ENCODE results near the gene MSANTD2.

MSANTD2 gene

GRCh38 chr11:124769806-124770774 lies 30.1 kb downstream of the MSANTD2 start:
- peak; percentile 44 for DNase-seq

DNA sequence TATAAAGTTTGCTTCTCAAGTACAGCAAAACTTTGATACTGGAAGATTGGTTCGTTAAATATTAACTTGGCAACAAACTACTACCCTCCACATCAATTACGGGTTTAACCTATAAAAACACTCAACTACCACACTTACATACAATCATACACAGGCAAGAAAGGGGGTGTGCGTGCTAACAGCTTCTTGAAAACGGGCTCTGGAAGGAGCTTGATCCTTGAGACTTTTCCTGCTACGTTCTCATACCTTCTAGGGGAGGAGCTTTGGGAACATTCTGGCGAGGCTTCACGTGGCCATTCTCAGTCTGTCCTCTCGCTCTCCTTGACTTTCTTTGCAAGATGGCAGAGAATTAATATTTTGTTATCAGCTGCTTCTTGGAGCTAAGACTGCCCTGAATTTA lies 31.3 kb downstream of the MSANTD2 start:
- no peak for DNase-seq

DNA sequence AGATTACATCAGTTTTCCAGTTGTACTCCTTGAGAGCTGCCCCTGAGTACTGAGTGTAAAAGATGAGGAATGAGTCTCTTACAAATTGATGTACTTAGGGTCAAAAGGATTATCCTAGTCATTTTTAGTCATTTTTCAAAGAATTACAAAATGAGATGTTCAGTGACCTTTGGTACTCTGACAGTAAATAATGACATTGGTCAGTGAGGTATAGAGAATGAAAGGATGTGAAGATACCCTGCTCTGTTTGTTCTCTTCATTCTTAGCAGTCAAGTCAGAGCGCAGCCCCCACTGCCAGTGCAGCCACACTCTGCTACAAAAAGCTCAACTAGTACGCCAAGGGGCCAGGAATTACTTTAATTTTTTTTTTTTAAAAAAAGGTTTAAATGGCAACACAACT lies 34.0 kb downstream of the MSANTD2 start:
- DNase-seq = no peak

GRCh38 chr11:124763156-124763947 lies 36.9 kb downstream of the MSANTD2 start:
- peak; percentile 50 for DNase-seq

GRCh38 chr11:124762624-124763155 lies 37.5 kb downstream of the MSANTD2 start:
- DNase-seq = no peak

GRCh38 chr11:124762105-124762623 lies 38.0 kb downstream of the MSANTD2 start, which contains the start of gene ESAM:
Gene ESAM (minus strand): TSS chr11:124762290. CDS start chr11:124762154, 136 bp downstream.
- no peak for DNase-seq

DNA sequence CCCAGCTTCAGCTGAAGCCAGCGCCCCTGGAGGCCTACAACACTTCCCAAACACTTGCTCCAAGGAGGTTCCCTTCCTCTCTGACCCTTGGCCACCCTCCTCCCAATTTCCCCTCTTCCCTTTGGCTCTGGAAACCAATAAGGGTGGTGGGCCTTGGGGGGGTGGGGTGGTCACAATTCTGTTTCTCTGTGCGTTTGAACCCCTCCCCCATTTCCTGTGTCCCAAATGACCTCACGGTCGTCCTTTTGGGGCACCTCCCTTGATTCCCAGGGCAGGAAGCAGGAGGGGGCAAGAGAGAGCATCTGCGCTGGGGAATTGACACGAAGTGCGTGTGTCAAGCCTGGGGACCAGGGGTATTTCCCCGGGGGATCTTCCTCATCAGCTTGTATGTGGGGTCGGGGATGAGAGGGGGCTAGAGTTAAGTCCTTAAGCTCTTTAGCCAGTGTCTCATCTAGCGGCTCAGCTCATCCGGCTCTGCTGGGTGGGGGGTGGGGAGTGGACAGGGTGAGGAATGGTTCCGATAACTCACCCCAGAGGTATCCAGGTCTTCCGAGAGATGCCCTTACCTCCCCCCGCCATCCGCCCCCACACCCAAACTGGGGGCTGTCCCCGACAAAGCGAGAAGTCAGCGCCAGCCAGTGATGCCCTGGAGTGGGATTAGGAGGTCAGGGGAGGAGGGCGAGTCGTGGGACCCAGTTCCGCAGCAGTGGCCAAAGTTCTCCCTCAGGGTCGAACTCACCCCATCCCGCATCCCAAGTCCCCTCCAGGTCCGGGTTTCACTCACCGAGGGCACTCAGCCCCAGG lies 38.7 kb downstream of the MSANTD2 start:
- no peak for DNase-seq

DNA sequence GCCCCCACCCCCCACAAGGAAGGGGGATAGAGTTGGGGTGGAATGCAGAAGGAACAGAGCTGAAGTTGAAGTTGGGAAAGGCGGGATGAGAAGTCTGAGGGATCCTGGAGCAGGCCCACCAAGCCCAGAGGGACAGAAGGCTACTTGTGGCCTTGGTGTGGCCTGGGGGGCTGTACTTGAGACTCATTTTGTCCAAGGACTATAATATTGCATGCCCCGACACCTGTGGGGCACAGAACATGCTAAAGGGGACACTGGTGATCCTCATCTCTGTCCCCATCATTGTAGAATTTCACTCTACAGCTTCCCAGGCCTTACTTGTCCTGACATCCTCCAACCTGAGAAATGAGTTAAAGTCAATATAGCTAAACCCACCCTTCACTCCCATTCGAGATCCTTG lies 39.4 kb downstream of the MSANTD2 start:
- DNase-seq = no peak

GRCh38 chr11:124760205-124760652 lies 40.0 kb downstream of the MSANTD2 start:
- DNase-seq = no peak

- no peak for DNase-seq
Measured at GRCh38 chr11:124759266-124760204, 40.7 kb downstream of the MSANTD2 start.

GRCh38 chr11:124758355-124759265 lies 41.6 kb downstream of the MSANTD2 start:
- DNase-seq = peak; percentile 48

GRCh38 chr11:124757320-124757719 lies 42.9 kb downstream of the MSANTD2 start:
- DNase-seq = no peak

DNA sequence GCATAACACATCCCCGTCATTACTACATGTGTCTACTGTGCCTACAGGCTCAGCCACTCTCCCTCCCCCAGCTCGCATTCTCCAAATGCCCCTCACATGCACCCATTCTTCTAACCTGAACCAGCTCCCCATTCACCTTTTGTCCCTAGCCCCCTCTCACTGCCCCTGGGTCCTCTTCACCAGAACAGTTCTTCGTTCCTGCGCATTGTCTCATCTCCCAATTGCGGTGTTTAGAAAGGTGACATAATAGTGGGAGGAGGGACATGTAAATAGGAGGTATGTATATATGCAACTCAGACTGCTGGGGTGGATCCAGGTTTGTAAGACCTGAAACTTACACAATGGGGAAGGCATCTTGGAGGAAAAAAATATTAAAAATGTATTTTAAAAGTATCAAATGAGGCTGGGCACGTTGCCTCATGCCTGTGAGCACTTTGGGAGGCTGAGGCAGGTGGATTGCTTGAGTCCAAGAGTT lies 43.4 kb downstream of the MSANTD2 start:
- DNase-seq = no peak

- no peak for DNase-seq
Measured at GRCh38 chr11:124756033-124756752, 44.0 kb downstream of the MSANTD2 start.

DNA sequence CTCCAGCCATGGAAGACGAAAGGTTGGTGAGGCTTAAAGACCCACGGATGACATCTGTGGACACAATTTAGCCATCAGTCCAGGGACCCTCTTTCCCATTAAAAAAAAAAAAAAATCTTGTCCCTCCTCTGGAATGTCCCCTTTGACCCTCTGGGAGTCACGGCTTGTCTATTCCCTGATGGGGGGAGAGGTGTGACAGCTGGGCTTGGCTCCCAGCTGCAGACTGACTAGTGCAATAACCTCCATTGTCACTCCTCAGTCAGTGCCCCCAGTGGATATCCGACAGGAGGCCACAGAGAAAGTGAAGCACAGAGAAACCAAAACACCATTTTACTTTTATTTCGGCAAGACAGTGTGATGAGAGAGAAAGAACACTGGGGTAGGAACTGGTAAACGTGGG lies 45.5 kb downstream of the MSANTD2 start:
- no peak for DNase-seq

- no peak for DNase-seq
Measured at GRCh38 chr11:124754309-124754708, 45.9 kb downstream of the MSANTD2 start.

GRCh38 chr11:124753624-124754023 lies 46.6 kb downstream of the MSANTD2 start:
- no peak for DNase-seq

DNA sequence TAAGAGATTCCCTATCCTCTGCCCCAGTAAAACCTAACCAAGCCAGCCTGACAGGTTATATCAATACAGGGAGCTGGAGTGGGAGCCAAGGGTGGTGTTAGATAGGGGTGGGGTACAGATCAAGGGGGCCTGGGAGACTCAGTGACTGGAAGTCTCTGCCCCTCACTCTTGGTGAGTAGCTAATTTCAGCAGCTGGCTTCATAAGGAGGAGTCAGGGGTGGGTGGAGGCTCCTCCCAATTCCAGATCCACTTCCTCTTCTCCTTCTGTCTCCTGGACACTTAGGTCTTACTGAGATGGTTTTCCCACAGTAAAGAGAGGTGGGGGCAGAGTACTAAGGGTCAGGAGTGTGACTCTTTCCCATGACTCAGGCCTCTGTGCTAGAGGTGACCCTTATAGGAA lies 47.0 kb downstream of the MSANTD2 start:
- no peak for DNase-seq
